Activated T-helper 2 cell treated with anti-CD3 and anti-CD28 coated beads, Interferon-gamma antibody, Interleukin-2, Interleukin-4, amounts not matched to agents 10 μg/mL and 5 μg/mL and 100 μg/mL, durations not matched to agents 14 hours and 24 hours and 36 hours (primary cell): ENCODE measurements around the gene TUBB4A. TPM values are rescaled to one million over a fixed set of nuclear protein-coding genes. Genes with fewer than 3 reads are reported as not detected.

ENCODE experiments used
- DNase-seq: peaks from one replicate; pipeline ENCODE4 v3.0.0; 2021; ENCODE audit warnings: low spot score
- H3K27ac Mint-ChIP-seq: one replicate; pipeline ENCODE4 v1.8.0; 2021; ENCODE audit warnings: mixed read lengths
- H3K27me3 Mint-ChIP-seq: one replicate; pipeline ENCODE4 v1.8.0; 2021; ENCODE audit warnings: low read depth, mixed read lengths
- H3K36me3 Mint-ChIP-seq: one replicate; pipeline ENCODE4 v1.8.0; 2021; ENCODE audit warnings: low read depth, mixed read lengths
- H3K4me1 Mint-ChIP-seq: one replicate; pipeline ENCODE4 v1.8.0; 2021; ENCODE audit warnings: low read depth, mixed read lengths
- H3K4me3 Mint-ChIP-seq: one replicate; pipeline ENCODE4 v1.8.0; 2021; ENCODE audit warnings: low read depth, mild to moderate bottlenecking, moderate library complexity, mixed read lengths
- H3K9me3 Mint-ChIP-seq: one replicate; pipeline ENCODE4 v1.8.0; 2021; ENCODE audit warnings: mixed read lengths
- intact Hi-C: fragments of 100-400 bp; cut with micrococcal nuclease; formaldehyde crosslinking; loops from one replicate; pipeline ENCODE4 v1.15.1; 2023
- total RNA-seq: library from RNA; stranded (reverse); gene quantifications from 2 replicates; pipeline ENCODE4 v1.2.3, GENCODE V29; 2022

The TUBB4A gene
- total RNA-seq, 1 donor from 2014 or later = 7.9 TPM

- Mint-ChIP-seq H3K9me3 (no peaks in the 10 kb centered on the region), H3K36me3 (no peaks in the 10 kb centered on the region), H3K4me1 (peaks cover 14% of the 10 kb centered on the region), H3K27me3 (peaks cover 6% of the 10 kb centered on the region), H3K4me3 (no peak overlapping the region), H3K27ac (no peak overlapping the region)
- no peak for DNase-seq
- intact Hi-C loops = no loop called here
Measured at GRCh38 chr19:6499052-6499790, 2.9 kb downstream of the TUBB4A start.

GRCh38 chr19:6498294-6499036, 3.6 kb downstream of the TUBB4A start:
- no peak for DNase-seq
- H3K27me3 Mint-ChIP-seq = peaks cover 6% of the 10 kb centered on the region
- no peak overlapping the region for H3K27ac Mint-ChIP-seq
- H3K4me1 Mint-ChIP-seq = peaks cover 12% of the 10 kb centered on the region
- H3K36me3 Mint-ChIP-seq = no peaks in the 10 kb centered on the region
- no peak overlapping the region for H3K4me3 Mint-ChIP-seq
- no peaks in the 10 kb centered on the region for H3K9me3 Mint-ChIP-seq
- intact Hi-C loops = no loop called here

GRCh38 chr19:6495947-6496346, 6.2 kb downstream of the TUBB4A start:
- intact Hi-C loops = no loop called here
- H3K36me3 Mint-ChIP-seq = no peaks in the 10 kb centered on the region
- peaks cover 9% of the 10 kb centered on the region for H3K4me1 Mint-ChIP-seq
- H3K27me3 Mint-ChIP-seq = peaks cover 2% of the 10 kb centered on the region
- no peak for DNase-seq
- H3K9me3 Mint-ChIP-seq = peaks cover 4% of the 10 kb centered on the region
- no peak overlapping the region for H3K27ac Mint-ChIP-seq
- H3K4me3 Mint-ChIP-seq = no peak overlapping the region

GRCh38 chr19:6494438-6495036, 7.6 kb downstream of the TUBB4A start:
- Mint-ChIP-seq H3K4me1 (peaks cover 17% of the 10 kb centered on the region), H3K36me3 (no peaks in the 10 kb centered on the region), H3K4me3 (no peak overlapping the region), H3K27ac (no peak overlapping the region), H3K27me3 (no peaks in the 10 kb centered on the region), H3K9me3 (peaks cover 4% of the 10 kb centered on the region)
- DNase-seq = no peak
- intact Hi-C loops = no loop called here

GRCh38 chr19:6491802-6492592, 10.1 kb downstream of the TUBB4A start:
- H3K36me3 Mint-ChIP-seq = no peaks in the 10 kb centered on the region
- peaks cover 14% of the 10 kb centered on the region for H3K4me1 Mint-ChIP-seq
- no peak for DNase-seq
- no peak overlapping the region for H3K27ac Mint-ChIP-seq
- H3K27me3 Mint-ChIP-seq = no peaks in the 10 kb centered on the region
- peaks cover 4% of the 10 kb centered on the region for H3K9me3 Mint-ChIP-seq
- intact Hi-C loops = no loop called here
- no peak overlapping the region for H3K4me3 Mint-ChIP-seq

- Mint-ChIP-seq H3K4me1 (peaks cover 14% of the 10 kb centered on the region), H3K36me3 (no peaks in the 10 kb centered on the region), H3K27me3 (no peaks in the 10 kb centered on the region), H3K4me3 (peak overlapping the region; percentile 53), H3K27ac (peak overlapping the region; percentile 83), H3K9me3 (peaks cover 4% of the 10 kb centered on the region)
- intact Hi-C loops = no loop called here
- no peak for DNase-seq
Measured at GRCh38 chr19:6490134-6490533, 12.0 kb downstream of the TUBB4A start.

- H3K36me3 Mint-ChIP-seq = no peaks in the 10 kb centered on the region
Measured at GRCh38 chr19:6489278-6490061, 12.6 kb downstream of the TUBB4A start.

GRCh38 chr19:6484831-6485230, 17.3 kb downstream of the TUBB4A start:
- H3K27me3 Mint-ChIP-seq = no peaks in the 10 kb centered on the region
- H3K27ac Mint-ChIP-seq = no peak overlapping the region
- H3K4me1 Mint-ChIP-seq = peaks cover 27% of the 10 kb centered on the region
- peaks cover 8% of the 10 kb centered on the region for H3K36me3 Mint-ChIP-seq
- no peaks in the 10 kb centered on the region for H3K9me3 Mint-ChIP-seq
- no peak for DNase-seq
- intact Hi-C loops = no loop called here
- H3K4me3 Mint-ChIP-seq = no peak overlapping the region

More at GRCh38 chr19:6489278-6490061, 12.6 kb downstream of the TUBB4A start:
- Mint-ChIP-seq H3K4me3 (peak overlapping the region; percentile 53), H3K9me3 (peaks cover 4% of the 10 kb centered on the region), H3K4me1 (peaks cover 14% of the 10 kb centered on the region), H3K27ac (peak overlapping the region; percentile 83), H3K27me3 (no peaks in the 10 kb centered on the region)
- intact Hi-C loops = no loop called here
- no peak for DNase-seq

GRCh38 chr19:6484230-6484629, 17.9 kb downstream of the TUBB4A start:
- Mint-ChIP-seq H3K4me1 (peaks cover 21% of the 10 kb centered on the region), H3K36me3 (peaks cover 8% of the 10 kb centered on the region), H3K9me3 (no peaks in the 10 kb centered on the region), H3K27me3 (no peaks in the 10 kb centered on the region), H3K27ac (no peak overlapping the region), H3K4me3 (no peak overlapping the region)
- no peak for DNase-seq
- intact Hi-C loops = no loop called here

- H3K27ac Mint-ChIP-seq = peak overlapping the region; percentile 1
- peaks cover 8% of the 10 kb centered on the region for H3K36me3 Mint-ChIP-seq
- DNase-seq = no peak
- H3K27me3 Mint-ChIP-seq = no peaks in the 10 kb centered on the region
- no peak overlapping the region for H3K4me3 Mint-ChIP-seq
- intact Hi-C loops = no loop called here
- no peaks in the 10 kb centered on the region for H3K9me3 Mint-ChIP-seq
- peaks cover 19% of the 10 kb centered on the region for H3K4me1 Mint-ChIP-seq
Measured at GRCh38 chr19:6483235-6483634, 18.9 kb downstream of the TUBB4A start.

GRCh38 chr19:6482343-6482686, 19.8 kb downstream of the TUBB4A start:
- DNase-seq = no peak
- Mint-ChIP-seq H3K36me3 (peaks cover 8% of the 10 kb centered on the region), H3K27me3 (no peaks in the 10 kb centered on the region), H3K4me1 (peaks cover 19% of the 10 kb centered on the region), H3K27ac (peak overlapping the region; percentile 91), H3K4me3 (peak overlapping the region; percentile 91), H3K9me3 (no peaks in the 10 kb centered on the region)
- intact Hi-C loops = no loop called here
